ENCODE results near the gene PACS2. TPM values are rescaled to one million over a fixed set of nuclear protein-coding genes. Genes with fewer than 3 reads are reported as not detected.

PACS2 gene
- total RNA-seq, 4 donors from 2014 or later = 142 to 225 (median 183) TPM

DNA sequence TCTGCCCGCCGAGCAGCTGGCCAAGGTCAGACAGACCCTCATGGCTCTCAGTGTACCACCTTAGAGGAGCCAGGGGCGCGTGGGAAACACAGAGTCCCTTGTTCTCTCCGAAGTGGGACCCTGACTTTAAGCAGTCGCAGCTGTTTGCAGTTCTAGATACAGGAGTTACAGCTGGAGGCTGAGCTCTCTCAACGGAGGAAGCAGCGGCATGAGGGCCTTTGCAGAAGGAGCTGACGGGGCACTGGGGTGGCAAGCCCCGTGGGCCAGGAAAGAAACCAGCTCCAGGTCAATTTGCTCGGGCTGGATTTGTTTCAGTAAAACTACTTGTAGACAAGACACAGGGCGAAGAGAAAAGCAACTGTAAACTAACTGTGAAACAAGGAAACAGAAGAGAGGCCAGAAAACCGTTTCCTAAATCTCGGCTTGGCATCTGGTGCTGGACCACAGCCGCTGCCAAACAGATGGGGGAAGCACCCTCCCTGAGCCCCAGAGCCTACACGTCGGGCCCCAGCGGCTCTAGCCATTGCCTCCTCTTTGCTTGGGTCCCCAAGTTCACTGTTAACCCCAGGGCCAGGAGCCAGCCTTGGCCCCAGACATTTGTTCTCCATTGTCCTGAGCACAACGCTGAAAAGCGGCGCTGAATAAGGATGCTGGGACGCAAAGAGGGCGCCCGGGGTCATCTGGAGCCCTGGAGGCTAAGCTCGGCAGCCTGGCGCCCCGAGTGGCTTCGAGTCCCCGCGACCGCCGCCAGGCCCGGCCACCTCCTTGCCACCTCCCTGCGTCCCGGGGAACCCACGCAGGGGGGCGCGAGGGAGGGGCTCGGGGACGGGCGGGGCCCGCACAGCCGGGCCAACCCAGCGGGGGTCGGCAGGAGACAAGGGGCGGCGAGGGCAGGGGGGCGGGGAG lies 914 bp upstream of the PACS2 start:
- peak in 1 of 2 donors; percentile 31 for DNase-seq (ENCODE audit: low spot score in 2 of 2)
- Histone ChIP-seq H3K27ac (peak overlapping the region; percentile 93 to 100 (median 98)), H3K4me1 (peaks cover 0 to 44% (median 30%) of the 10 kb centered on the region in 4 donors), H3K27me3 (no peaks in the 10 kb centered on the region), H3K36me3 (no peaks in the 10 kb centered on the region), H3K4me3 (peak overlapping the region; percentile 63 to 91 (median 81)), H3K9me3 (no peaks in the 10 kb centered on the region)
- 14 to 17% methylated on average over 23 to 29 of the region's 48 CpGs for WGBS, 2 donors
- no peak for TF ChIP-seq POLR2A (IDR thresholded peaks at IDR 0.05)
- TF ChIP-seq, protein P1, sequence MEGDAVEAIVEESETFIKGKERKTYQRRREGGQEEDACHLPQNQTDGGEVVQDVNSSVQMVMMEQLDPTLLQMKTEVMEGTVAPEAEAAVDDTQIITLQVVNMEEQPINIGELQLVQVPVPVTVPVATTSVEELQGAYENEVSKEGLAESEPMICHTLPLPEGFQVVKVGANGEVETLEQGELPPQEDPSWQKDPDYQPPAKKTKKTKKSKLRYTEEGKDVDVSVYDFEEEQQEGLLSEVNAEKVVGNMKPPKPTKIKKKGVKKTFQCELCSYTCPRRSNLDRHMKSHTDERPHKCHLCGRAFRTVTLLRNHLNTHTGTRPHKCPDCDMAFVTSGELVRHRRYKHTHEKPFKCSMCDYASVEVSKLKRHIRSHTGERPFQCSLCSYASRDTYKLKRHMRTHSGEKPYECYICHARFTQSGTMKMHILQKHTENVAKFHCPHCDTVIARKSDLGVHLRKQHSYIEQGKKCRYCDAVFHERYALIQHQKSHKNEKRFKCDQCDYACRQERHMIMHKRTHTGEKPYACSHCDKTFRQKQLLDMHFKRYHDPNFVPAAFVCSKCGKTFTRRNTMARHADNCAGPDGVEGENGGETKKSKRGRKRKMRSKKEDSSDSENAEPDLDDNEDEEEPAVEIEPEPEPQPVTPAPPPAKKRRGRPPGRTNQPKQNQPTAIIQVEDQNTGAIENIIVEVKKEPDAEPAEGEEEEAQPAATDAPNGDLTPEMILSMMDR (IDR thresholded peaks at IDR 0.05) = no peak

DNA sequence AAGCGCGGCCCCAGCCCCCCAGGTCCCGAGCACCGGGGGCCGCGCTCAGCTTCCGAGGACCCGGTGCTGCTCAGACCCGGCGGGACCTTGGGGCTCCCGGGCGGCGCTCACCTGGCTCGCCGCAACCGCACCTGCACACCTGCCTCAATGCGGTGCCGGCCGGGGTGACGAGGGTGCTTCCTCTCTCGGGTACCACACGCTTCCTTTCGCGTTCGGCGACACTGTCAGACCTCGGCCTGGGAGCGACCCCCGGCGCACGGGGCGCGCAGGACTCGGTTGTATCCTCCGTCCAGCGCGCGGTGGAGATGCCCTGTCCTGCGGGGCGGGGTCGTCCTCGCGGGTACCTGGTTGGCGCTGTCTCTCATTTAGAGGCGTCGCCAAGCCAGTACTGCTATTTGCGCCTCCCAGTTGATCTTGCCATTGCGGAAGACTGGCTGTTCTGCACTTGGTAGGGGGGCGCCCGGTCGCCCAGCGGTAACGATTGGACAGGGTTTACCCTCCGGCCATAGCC lies 718 bp downstream of the PACS2 start:
- H3K27me3 ChIP-seq = no peaks in the 10 kb centered on the region
- no peaks in the 10 kb centered on the region for H3K36me3 ChIP-seq
- no peak for DNase-seq (ENCODE audit: low spot score in 2 of 2)
- H3K4me1 ChIP-seq = peaks cover 0 to 44% (median 30%) of the 10 kb centered on the region in 4 donors
- H3K27ac ChIP-seq = peak overlapping the region; percentile 35 to 88 (median 80)
- 1% methylated on average over 10 to 34 of the region's 54 CpGs for WGBS, 2 donors
- H3K9me3 ChIP-seq = no peaks in the 10 kb centered on the region
- TF ChIP-seq EP300 (IDR thresholded peaks at IDR 0.05) = no peak
- TF ChIP-seq, protein P1 (IDR thresholded peaks at IDR 0.05) = no peak
- TF ChIP-seq POLR2A (IDR thresholded peaks at IDR 0.05) = no peak
- peak overlapping the region; percentile 60 to 83 (median 70) for H3K4me3 ChIP-seq

DNA sequence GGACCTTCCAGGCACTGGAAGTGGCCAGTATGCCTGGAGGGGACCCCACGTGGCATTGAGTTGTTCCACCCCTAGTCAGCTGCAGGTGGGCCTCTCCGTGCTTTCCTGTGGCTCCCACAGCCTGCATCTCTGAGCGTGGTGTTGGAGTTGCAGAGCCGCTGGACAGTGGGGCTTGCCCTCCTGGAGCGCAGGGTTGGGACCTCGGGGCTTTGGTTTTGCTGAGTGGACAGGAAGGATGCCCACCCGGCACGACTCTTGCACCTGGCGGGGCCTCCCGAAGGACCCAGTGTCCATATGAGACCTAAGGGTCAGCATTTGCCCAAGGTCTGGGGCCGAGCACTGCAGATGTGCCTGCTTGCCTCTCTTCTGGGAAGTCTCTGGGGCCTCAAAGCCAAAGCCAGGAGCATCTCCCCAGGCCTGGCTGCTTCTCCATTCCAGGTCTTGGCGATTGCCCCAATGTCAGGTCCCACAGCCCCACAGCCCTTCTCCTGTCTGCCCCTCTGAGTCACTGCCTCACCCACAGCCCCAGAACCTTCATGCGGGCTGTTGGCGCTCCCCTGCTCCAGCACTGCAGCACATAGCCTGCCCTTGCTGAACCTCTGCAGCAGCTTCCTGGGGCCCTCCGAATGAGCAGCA lies 1.5 kb downstream of the PACS2 start:
- Histone ChIP-seq H3K9me3 (no peaks in the 10 kb centered on the region), H3K27me3 (no peaks in the 10 kb centered on the region), H3K27ac (peak overlapping the region; percentile 35 to 88 (median 80)), H3K36me3 (no peaks in the 10 kb centered on the region), H3K4me3 (peak overlapping the region; percentile 60 to 83 (median 70)), H3K4me1 (peaks cover 0 to 44% (median 30%) of the 10 kb centered on the region in 4 donors)
- TF ChIP-seq EP300 (IDR thresholded peaks at IDR 0.05) = no peak
- TF ChIP-seq, protein P1 (IDR thresholded peaks at IDR 0.05) = no peak
- no peak for TF ChIP-seq POLR2A (IDR thresholded peaks at IDR 0.05)
- 37 to 42% methylated on average over 6 to 14 of the region's 15 CpGs for WGBS, 2 donors
- DNase-seq (ENCODE audit: low spot score in 2 of 2) = no peak

DNA sequence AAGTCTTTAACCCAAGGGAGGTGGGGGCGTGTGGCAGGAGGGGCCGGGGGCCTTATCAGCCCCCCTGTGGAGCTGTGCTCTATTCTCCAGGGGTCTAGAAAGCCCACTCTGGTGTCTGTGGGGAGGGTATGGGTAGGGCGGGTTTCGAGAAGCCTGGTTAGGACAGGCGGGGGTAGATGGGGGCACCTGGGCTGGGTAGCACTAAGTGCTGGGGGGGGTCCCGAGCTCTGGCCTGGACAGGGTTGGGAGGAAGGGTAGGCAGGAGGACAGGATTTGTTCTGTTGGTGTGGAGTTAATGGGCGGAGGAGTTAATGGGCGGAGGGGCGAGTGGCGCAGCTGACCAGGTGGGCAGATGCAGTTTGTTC lies 2.0 kb downstream of the PACS2 start:
- Histone ChIP-seq H3K36me3 (no peaks in the 10 kb centered on the region), H3K4me3 (peak overlapping the region in 3 of 4 donors; percentile 60 to 83 (median 72)), H3K9me3 (no peaks in the 10 kb centered on the region), H3K27me3 (no peaks in the 10 kb centered on the region), H3K27ac (peak overlapping the region in 3 of 4 donors; percentile 72 to 88 (median 88)), H3K4me1 (peaks cover 0 to 44% (median 30%) of the 10 kb centered on the region in 4 donors)
- no peak for DNase-seq (ENCODE audit: low spot score in 2 of 2)
- WGBS, 2 donors = 73 to 91% methylated on average over 8 to 10 of the region's 10 CpGs
- TF ChIP-seq EP300 (IDR thresholded peaks at IDR 0.05) (no peak), POLR2A (IDR thresholded peaks at IDR 0.05) (no peak)
- TF ChIP-seq, protein P1 (IDR thresholded peaks at IDR 0.05) = no peak
